RWPE1 (cell line): ENCODE data around the gene CBFA2T3.

ENCODE experiments used
- CTCF ChIA-PET: fragments of 350-600 bp; sonication (Branson Sonifier 250); formaldehyde crosslinking; extraction: SDS; loops from one replicate; lab custom pipeline; 2021; lab: Yijun Ruan, JAX
- POLR2A ChIA-PET: fragments of 400-600 bp; formaldehyde crosslinking; extraction: SDS; loops from one replicate; lab custom pipeline; 2020; ENCODE audit warnings: antibody characterized with exemption; ENCODE audit not compliant: low non-redundant PET; lab: Yijun Ruan, JAX
- DNase-seq: peaks from one replicate; pipeline ENCODE4 v3.0.0; 2012; ENCODE audit warnings: low spot score
- H3K27ac ChIP-seq: fragments of 450-650 bp; 2 replicates; pipeline ENCODE4 v1.5.1; 2017
- CTCF ChIP-seq: fragments of 450-650 bp; conservative IDR thresholded peaks from 2 replicates; pipeline ENCODE4 v1.5.1; 2017; ENCODE audit warnings: low read depth, mild to moderate bottlenecking

CBFA2T3 gene

GRCh38 chr16:88934066-88934667 lies 42.8 kb downstream of the CBFA2T3 start:
- ChIA-PET POLR2A (no interaction called here), CTCF (interaction anchor here (0.6 kb wide), 2 partner anchors 229 to 232 kb away, joined by 3 read pairs; no protein-coding TSS in a partner anchor)
- no peak for DNase-seq
- TF ChIP-seq CTCF: no peak
- H3K27ac ChIP-seq: no peak overlapping the region

- POLR2A ChIA-PET: no interaction called here
- CTCF ChIA-PET: interaction anchor here (0.6 to 0.7 kb wide), 2 partner anchors 60 to 675 kb away, joined by 3 read pairs; no protein-coding TSS in a partner anchor
- no peak for TF ChIP-seq CTCF
- no peak for DNase-seq
- H3K27ac ChIP-seq: no peak overlapping the region
These were observed 44.1 kb downstream of the CBFA2T3 start for GRCh38 chr16:88932929-88933328.

DNA sequence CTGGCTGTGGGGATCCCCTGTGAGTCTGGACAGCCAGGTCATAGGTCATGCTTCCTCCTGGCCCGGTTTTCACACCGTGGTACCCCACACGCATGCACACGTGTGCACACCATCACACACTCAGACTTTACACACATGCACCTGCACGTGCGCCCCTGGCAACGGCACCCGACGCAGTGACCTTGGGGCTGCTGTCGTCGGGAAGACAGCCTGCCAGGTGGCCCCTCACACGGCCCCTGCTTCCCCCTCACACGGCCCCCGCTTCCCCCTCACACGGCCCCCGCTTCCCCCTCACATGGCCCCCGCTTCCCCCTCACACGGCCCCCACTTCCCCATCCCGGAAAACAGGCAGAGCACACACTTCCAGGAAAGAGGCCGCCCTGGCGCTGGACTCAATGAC lies 45.1 kb downstream of the CBFA2T3 start:
- POLR2A ChIA-PET: no interaction called here
- CTCF ChIA-PET: no interaction called here
- no peak overlapping the region for H3K27ac ChIP-seq
- DNase-seq: no peak
- TF ChIP-seq CTCF: no peak

DNA sequence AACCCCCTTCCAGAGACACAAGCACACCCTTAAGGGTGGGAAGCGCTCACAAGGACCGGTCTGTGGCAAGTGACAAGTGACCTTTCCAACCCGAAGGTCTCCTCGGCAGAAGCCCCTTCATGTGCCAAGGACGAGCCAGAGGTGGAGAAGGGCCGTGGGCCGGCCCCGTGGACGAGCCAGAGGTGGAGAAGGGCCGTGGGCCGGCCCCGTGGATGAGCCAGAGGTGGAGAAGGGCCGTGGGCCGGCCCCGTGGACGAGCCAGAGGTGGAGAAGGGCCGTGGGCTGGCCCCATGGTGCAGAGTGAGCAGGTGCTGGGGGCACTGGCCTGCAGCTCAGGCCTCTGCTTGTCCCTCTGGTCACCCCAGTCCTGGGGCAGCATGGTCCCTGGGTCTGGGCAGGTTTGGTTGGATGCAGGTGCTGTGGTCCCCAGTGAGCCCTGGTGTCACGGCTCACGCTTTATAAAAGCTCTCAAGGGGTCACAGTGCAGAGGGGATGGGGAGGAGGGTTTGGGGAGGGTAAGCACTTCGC lies 45.6 kb downstream of the CBFA2T3 start:
- POLR2A ChIA-PET: interaction anchor here (0.6 kb wide), 1 partner anchor 162 kb away, joined by 3 read pairs; the partner anchor contains the start of gene ACSF3
- CTCF ChIA-PET: interaction anchor here (0.6 kb wide), 1 partner anchor 160 kb away, joined by 3 read pairs; no protein-coding TSS in a partner anchor
- H3K27ac ChIP-seq: no peak overlapping the region
- no peak for TF ChIP-seq CTCF
- DNase-seq: no peak

- CTCF ChIA-PET: no interaction called here
- DNase-seq: no peak
- POLR2A ChIA-PET: interaction anchor here (0.6 kb wide), 1 partner anchor 163 kb away, joined by 3 read pairs; the partner anchor contains the start of gene ACSF3
- no peak for TF ChIP-seq CTCF
- H3K27ac ChIP-seq: no peak overlapping the region
These were observed 46.3 kb downstream of the CBFA2T3 start for GRCh38 chr16:88930716-88931115.

DNA sequence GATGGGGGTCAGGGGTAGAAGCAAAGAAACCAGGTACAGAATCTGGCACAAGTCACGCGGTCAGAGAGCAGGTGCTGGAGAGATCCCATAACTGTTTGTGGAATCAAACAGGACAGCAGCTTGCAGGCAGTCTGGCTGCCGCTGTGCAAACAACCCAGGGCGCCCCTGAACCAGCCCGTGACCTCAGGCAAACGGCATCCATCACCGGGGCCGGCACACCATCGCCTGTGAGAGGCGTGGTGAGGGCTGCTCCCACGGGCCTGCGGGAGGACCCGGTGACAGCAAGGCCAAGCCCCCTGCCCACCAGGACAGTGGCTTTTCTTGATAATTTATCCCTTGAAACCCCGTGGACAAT lies 47.9 kb downstream of the CBFA2T3 start:
- DNase-seq: no peak
- H3K27ac ChIP-seq: no peak overlapping the region
- TF ChIP-seq CTCF: no peak
- CTCF ChIA-PET: interaction anchor here (0.7 kb wide), 1 partner anchor 20 kb away, joined by 9 read pairs; no protein-coding TSS in a partner anchor
- POLR2A ChIA-PET: no interaction called here
